GM21825 (cell line): ENCODE results near the gene ANXA8.
"Not testable (repeated sequence)": the region's sequence is repeated elsewhere in the genome, so short reads cannot be mapped to it uniquely, and the experiment has no call there.

ENCODE experiments used
- ATAC-seq: cut with Tn5 transposase; IDR thresholded peaks from one replicate; pipeline ENCODE4 v1.9.1; 2021; ENCODE audit warnings: mild to moderate bottlenecking, moderate library complexity; ENCODE audit not compliant: unreplicated experiment

The ANXA8 gene

GRCh38 chr10:47483923-47484322, at the start of gene ANXA8:
ANXA8 (minus strand) TSS chr10:47484115; CDS start chr10:47483933, 182 bp downstream.
- not testable (repeated sequence) for ATAC-seq

GRCh38 chr10:47523475-47523874, 39.6 kb upstream of the ANXA8 start, which contains the start of gene AGAP9:
AGAP9 (minus strand) TSS chr10:47523638; CDS start chr10:47523526, 112 bp downstream.
- ATAC-seq: not testable (repeated sequence)

- not testable (repeated sequence) for ATAC-seq
These were observed 18.4 kb upstream of the ANXA8 start for GRCh38 chr10:47502313-47502712.

GRCh38 chr10:47494226-47494625, 10.3 kb upstream of the ANXA8 start:
- not testable (repeated sequence) for ATAC-seq

GRCh38 chr10:47491600-47491999, 7.7 kb upstream of the ANXA8 start, which contains the start of gene FAM25G:
FAM25G (minus strand) TSS chr10:47491700; CDS start chr10:47491674, 26 bp downstream.
- ATAC-seq: not testable (repeated sequence)

- ATAC-seq: not testable (repeated sequence)
These were observed 5.7 kb upstream of the ANXA8 start for GRCh38 chr10:47489630-47490029.

GRCh38 chr10:47485943-47486342, 2.0 kb upstream of the ANXA8 start:
- not testable (repeated sequence) for ATAC-seq

GRCh38 chr10:47484786-47485185, 871 bp upstream of the ANXA8 start:
- ATAC-seq: not testable (repeated sequence)

GRCh38 chr10:47482367-47482766, 1.5 kb downstream of the ANXA8 start:
- ATAC-seq: not testable (repeated sequence)

- not testable (repeated sequence) for ATAC-seq
These were observed 2.1 kb downstream of the ANXA8 start for GRCh38 chr10:47481768-47482181.

GRCh38 chr10:47481182-47481766, 2.6 kb downstream of the ANXA8 start:
- ATAC-seq: not testable (repeated sequence)

GRCh38 chr10:47480133-47480532, 3.8 kb downstream of the ANXA8 start:
- ATAC-seq: not testable (repeated sequence)

- ATAC-seq: not testable (repeated sequence)
These were observed 5.8 kb downstream of the ANXA8 start for GRCh38 chr10:47478114-47478513.

GRCh38 chr10:47477078-47477477, 6.8 kb downstream of the ANXA8 start:
- ATAC-seq: not testable (repeated sequence)

GRCh38 chr10:47475101-47475500, 8.8 kb downstream of the ANXA8 start:
- ATAC-seq: not testable (repeated sequence)

GRCh38 chr10:47473516-47473915, 10.4 kb downstream of the ANXA8 start:
- ATAC-seq: not testable (repeated sequence)

GRCh38 chr10:47472647-47473046, 11.3 kb downstream of the ANXA8 start:
- not testable (repeated sequence) for ATAC-seq

GRCh38 chr10:47472072-47472471, 11.8 kb downstream of the ANXA8 start:
- ATAC-seq: not testable (repeated sequence)

- not testable (repeated sequence) for ATAC-seq
These were observed 15.0 kb downstream of the ANXA8 start for GRCh38 chr10:47468731-47469528.

- not testable (repeated sequence) for ATAC-seq
These were observed 16.0 kb downstream of the ANXA8 start for GRCh38 chr10:47467957-47468356.

GRCh38 chr10:47467458-47467857, 16.5 kb downstream of the ANXA8 start:
- not testable (repeated sequence) for ATAC-seq
